Measurements from ENCODE around the gene RPL6. TPM values are rescaled to one million over a fixed set of nuclear protein-coding genes. Genes with fewer than 3 reads are reported as not detected.

The RPL6 gene
- total and polyA plus RNA-seq, 9 of the 15 experiments (the other 6 are each of a cell fraction or from before 2014, with no cell fraction given), result 1,519 to 3,103 (median 2,396) TPM

- CTCF ChIA-PET (ENCODE audit: low intra/inter-chr PET ratio), result no interaction called here
- H3K4me1 ChIP-seq (replicated peaks in 1 of 2; ENCODE audit: control insufficient read depth in 2 of 2, insufficient read depth in 2 of 2, low read length in 2 of 2), result peaks cover 13 to 20% of the 10 kb centered on the region in 2 experiments
- H3K9me1 ChIP-seq (ENCODE audit: control insufficient read depth, insufficient read depth, low read length), result no peaks in the 10 kb centered on the region
- in situ Hi-C loops (cut with MboI), result no loop called here
- H3K36me3 ChIP-seq (ENCODE audit: control insufficient read depth, insufficient read depth, low read length), result no peaks in the 10 kb centered on the region
- H3K4me2 ChIP-seq (ENCODE audit: insufficient read depth, low read length), result no peak overlapping the region
- H4K20me1 ChIP-seq (replicated peaks; ENCODE audit: control insufficient read depth, insufficient read depth, low read length), result no peaks in the 10 kb centered on the region
- ATAC-seq (no peak), FAIRE-seq (no peak), DNase-seq (ENCODE audit: extremely low read depth in 1 of 4, low spot score in 3 of 4) (no peak)
- H3K79me2 ChIP-seq (ENCODE audit: control insufficient read depth, insufficient read depth, low read length), result peaks cover 76% of the 10 kb centered on the region
- TF ChIP-seq E2F1 (CRISPR knock-in tag; IDR thresholded peaks at IDR 0.05) (no peak), ARID1B (IDR thresholded peaks at IDR 0.05) (no peak), HDAC3 (IDR thresholded peaks at IDR 0.05; ENCODE audit: borderline replicate concordance, partially characterized antibody) (no peak), STAT6 (CRISPR knock-in tag; IDR thresholded peaks at IDR 0.05) (no peak), ZNF253 (CRISPR knock-in tag; conservative IDR thresholded peaks at IDR 0.05) (no peak), HDAC6 (IDR thresholded peaks at IDR 0.05; ENCODE audit: low read depth, low read length) (no peak)
- intact Hi-C loops (cut with micrococcal nuclease), result no loop called here
- no peak overlapping the region for H3K27ac ChIP-seq (ENCODE audit: extremely low read depth, low read depth, low read length)
- H3K9me3 ChIP-seq (replicated peaks; ENCODE audit: control insufficient read depth, insufficient read depth, low read depth, low read length), result no peaks in the 10 kb centered on the region
- H3K9ac ChIP-seq (ENCODE audit: insufficient read depth in 1 of 2, low read depth in 2 of 2, low read length in 2 of 2), result no peak overlapping the region
- BruUV-seq (replicated peaks), result no TSS peak
- no peak overlapping the region for H3K4me3 ChIP-seq
- no peak overlapping the region for H2AFZ ChIP-seq (ENCODE audit: low read depth, low read length)
- POLR2A ChIA-PET, result interaction anchor here (1.0 kb wide), 1 partner anchor 11 kb away, joined by 4 read pairs; no protein-coding TSS in a partner anchor
- WGBS (ENCODE audit: insufficient coverage, low coverage, missing lambda C conversion rate), result 84% methylated on average over 3 of the region's 3 CpGs
- no peaks in the 10 kb centered on the region for H3K27me3 ChIP-seq (ENCODE audit: control insufficient read depth in 2 of 2, insufficient read depth in 2 of 2, low read length in 2 of 2)
These were observed 41.4 kb downstream of the RPL6 start for GRCh38 chr12:112367965-112368364.

All from K562 (cell line).